ENCODE results near the gene CPHXL2. TPM values are rescaled to one million over a fixed set of nuclear protein-coding genes. Genes with fewer than 3 reads are reported as not detected.

CPHXL2 gene
- total and polyA plus RNA-seq, 2 donors (not counting 1 experiment from before 2014, with no cell fraction given), result not detected

DNA sequence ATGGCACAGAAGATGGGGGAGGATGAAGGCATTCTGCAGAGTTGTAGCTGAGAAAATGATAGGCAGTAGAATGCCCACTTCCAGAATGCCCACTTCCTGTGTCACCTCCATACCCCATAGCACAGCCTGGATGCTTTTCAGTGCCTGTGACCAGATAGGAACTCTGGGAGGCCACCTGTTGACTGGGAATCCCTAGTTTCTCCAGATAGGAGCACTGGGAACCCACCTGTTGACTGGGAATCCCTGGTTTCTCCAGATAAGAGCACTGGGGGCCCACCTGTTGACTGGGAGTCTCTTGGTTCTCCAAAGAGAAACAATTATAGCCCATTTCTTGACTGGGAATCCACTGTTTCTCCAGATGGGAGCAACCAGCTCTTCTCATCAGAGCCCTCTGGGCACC lies 37.9 kb upstream of the CPHXL2 start:
- H3K27ac ChIP-seq (ENCODE audit: insufficient read depth, low read length), result no peak overlapping the region
- H3K4me1 ChIP-seq (ENCODE audit: control insufficient read depth, extremely low read depth, insufficient read depth, low read length), result no peaks in the 10 kb centered on the region
- no peak for DNase-seq (ENCODE audit: low read depth in 2 of 2)
- H2AFZ ChIP-seq (ENCODE audit: low read length), result no peak overlapping the region
- no peaks in the 10 kb centered on the region for H3K36me3 ChIP-seq (ENCODE audit: control insufficient read depth, insufficient read depth, low read length)
- no peak overlapping the region for H3K4me2 ChIP-seq (ENCODE audit: extremely low read depth, insufficient read depth, low read length)
- H3K79me2 ChIP-seq (ENCODE audit: control insufficient read depth, insufficient read depth, low read length), result no peaks in the 10 kb centered on the region
- TF ChIP-seq, protein P1, sequence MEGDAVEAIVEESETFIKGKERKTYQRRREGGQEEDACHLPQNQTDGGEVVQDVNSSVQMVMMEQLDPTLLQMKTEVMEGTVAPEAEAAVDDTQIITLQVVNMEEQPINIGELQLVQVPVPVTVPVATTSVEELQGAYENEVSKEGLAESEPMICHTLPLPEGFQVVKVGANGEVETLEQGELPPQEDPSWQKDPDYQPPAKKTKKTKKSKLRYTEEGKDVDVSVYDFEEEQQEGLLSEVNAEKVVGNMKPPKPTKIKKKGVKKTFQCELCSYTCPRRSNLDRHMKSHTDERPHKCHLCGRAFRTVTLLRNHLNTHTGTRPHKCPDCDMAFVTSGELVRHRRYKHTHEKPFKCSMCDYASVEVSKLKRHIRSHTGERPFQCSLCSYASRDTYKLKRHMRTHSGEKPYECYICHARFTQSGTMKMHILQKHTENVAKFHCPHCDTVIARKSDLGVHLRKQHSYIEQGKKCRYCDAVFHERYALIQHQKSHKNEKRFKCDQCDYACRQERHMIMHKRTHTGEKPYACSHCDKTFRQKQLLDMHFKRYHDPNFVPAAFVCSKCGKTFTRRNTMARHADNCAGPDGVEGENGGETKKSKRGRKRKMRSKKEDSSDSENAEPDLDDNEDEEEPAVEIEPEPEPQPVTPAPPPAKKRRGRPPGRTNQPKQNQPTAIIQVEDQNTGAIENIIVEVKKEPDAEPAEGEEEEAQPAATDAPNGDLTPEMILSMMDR (conservative IDR thresholded peaks at IDR 0.05 in 1 of 2, IDR thresholded peaks at IDR 0.05 in 1 of 2; ENCODE audit: low read depth in 1 of 2, low read length in 2 of 2), result no peak
- TF ChIP-seq EZH2 (IDR thresholded peaks at IDR 0.05; ENCODE audit: low read length, missing control alignments), result no peak
- no peak overlapping the region for H3K9ac ChIP-seq (ENCODE audit: insufficient read depth, low read length)
- H3K9me3 ChIP-seq (ENCODE audit: control insufficient read depth, insufficient read depth, low read depth, low read length), result no peaks in the 10 kb centered on the region
- no peaks in the 10 kb centered on the region for H3K27me3 ChIP-seq (ENCODE audit: control insufficient read depth, insufficient read depth, low read length)
- H4K20me1 ChIP-seq (ENCODE audit: control insufficient read depth, extremely low read depth, insufficient read depth, low read length), result no peaks in the 10 kb centered on the region
- H3K4me3 ChIP-seq (replicated peaks in 1 of 4; ENCODE audit: control extremely low read depth in 1 of 4, insufficient read depth in 1 of 4, low read depth in 3 of 4, low read length in 4 of 4), result no peak overlapping the region

DNA sequence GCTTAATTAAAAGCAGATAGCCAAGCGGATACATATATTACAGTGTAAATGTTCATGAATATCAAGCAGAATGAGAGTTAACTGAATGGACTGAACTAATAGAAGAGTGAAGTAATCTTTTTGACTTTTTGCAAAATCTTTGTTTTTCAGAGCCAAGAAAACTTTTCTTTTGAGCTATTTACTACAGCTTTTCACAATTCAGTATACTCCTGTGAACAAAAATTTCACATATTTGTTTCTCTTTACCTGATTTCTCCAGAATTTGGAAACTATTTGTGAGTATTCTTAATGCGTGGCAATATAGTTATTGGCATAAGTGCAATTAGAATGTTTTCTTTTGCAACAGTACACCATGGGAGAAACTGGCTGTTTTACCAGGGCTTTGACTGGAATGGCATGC lies 33.5 kb upstream of the CPHXL2 start:
- H3K4me2 ChIP-seq (ENCODE audit: extremely low read depth, insufficient read depth, low read length), result no peak overlapping the region
- TF ChIP-seq, protein P1 (conservative IDR thresholded peaks at IDR 0.05 in 1 of 2, IDR thresholded peaks at IDR 0.05 in 1 of 2; ENCODE audit: low read depth in 1 of 2, low read length in 2 of 2), result no peak
- TF ChIP-seq EZH2 (IDR thresholded peaks at IDR 0.05; ENCODE audit: low read length, missing control alignments), result no peak
- no peak overlapping the region for H2AFZ ChIP-seq (ENCODE audit: low read length)

DNA sequence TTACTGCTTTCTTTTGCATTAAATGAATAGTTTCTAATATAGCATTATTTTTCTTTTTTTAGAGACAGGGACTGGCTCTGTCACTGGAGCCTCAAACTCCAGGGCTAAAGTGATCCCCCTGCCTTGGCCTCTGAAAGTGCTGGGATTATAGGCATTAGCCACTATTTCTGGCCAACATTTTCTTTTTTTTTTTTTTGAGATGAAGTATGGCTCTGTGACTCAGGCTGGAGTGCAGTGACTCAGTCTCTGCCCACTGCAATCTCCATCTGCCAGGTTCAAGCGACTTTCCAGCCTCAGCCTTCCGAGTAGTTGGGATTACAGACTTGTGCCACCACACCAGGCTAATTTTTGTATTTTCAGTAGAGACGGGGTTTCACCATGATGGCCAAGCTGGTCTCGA lies 26.5 kb upstream of the CPHXL2 start:
- no peak overlapping the region for H3K4me3 ChIP-seq (replicated peaks in 1 of 4; ENCODE audit: control extremely low read depth in 1 of 4, insufficient read depth in 1 of 4, low read depth in 3 of 4, low read length in 4 of 4)
- H3K79me2 ChIP-seq (ENCODE audit: control insufficient read depth, insufficient read depth, low read length), result no peaks in the 10 kb centered on the region
- H3K27ac ChIP-seq (ENCODE audit: insufficient read depth, low read length), result no peak overlapping the region
- H3K9ac ChIP-seq (ENCODE audit: insufficient read depth, low read length), result no peak overlapping the region
- no peaks in the 10 kb centered on the region for H4K20me1 ChIP-seq (ENCODE audit: control insufficient read depth, extremely low read depth, insufficient read depth, low read length)
- no peak overlapping the region for H2AFZ ChIP-seq (ENCODE audit: low read length)
- peak; percentile 5 to 52 for DNase-seq (ENCODE audit: low read depth in 2 of 2)
- TF ChIP-seq, protein P1 (conservative IDR thresholded peaks at IDR 0.05 in 1 of 2, IDR thresholded peaks at IDR 0.05 in 1 of 2; ENCODE audit: low read depth in 1 of 2, low read length in 2 of 2), result no peak
- TF ChIP-seq EZH2 (IDR thresholded peaks at IDR 0.05; ENCODE audit: low read length, missing control alignments), result no peak
- no peaks in the 10 kb centered on the region for H3K9me3 ChIP-seq (ENCODE audit: control insufficient read depth, insufficient read depth, low read depth, low read length)
- no peaks in the 10 kb centered on the region for H3K27me3 ChIP-seq (ENCODE audit: control insufficient read depth, insufficient read depth, low read length)
- no peak overlapping the region for H3K4me2 ChIP-seq (ENCODE audit: extremely low read depth, insufficient read depth, low read length)
- no peaks in the 10 kb centered on the region for H3K4me1 ChIP-seq (ENCODE audit: control insufficient read depth, extremely low read depth, insufficient read depth, low read length)
- H3K36me3 ChIP-seq (ENCODE audit: control insufficient read depth, insufficient read depth, low read length), result no peaks in the 10 kb centered on the region

More for the DNA sequence above, 33.5 kb upstream of the CPHXL2 start:
- H3K27ac ChIP-seq (ENCODE audit: insufficient read depth, low read length), result no peak overlapping the region
- no peaks in the 10 kb centered on the region for H3K9me3 ChIP-seq (ENCODE audit: control insufficient read depth, insufficient read depth, low read depth, low read length)
- no peaks in the 10 kb centered on the region for H3K79me2 ChIP-seq (ENCODE audit: control insufficient read depth, insufficient read depth, low read length)
- no peak for DNase-seq (ENCODE audit: low read depth in 2 of 2)
- no peak overlapping the region for H3K9ac ChIP-seq (ENCODE audit: insufficient read depth, low read length)
- H4K20me1 ChIP-seq (ENCODE audit: control insufficient read depth, extremely low read depth, insufficient read depth, low read length), result no peaks in the 10 kb centered on the region
- H3K4me1 ChIP-seq (ENCODE audit: control insufficient read depth, extremely low read depth, insufficient read depth, low read length), result no peaks in the 10 kb centered on the region
- no peaks in the 10 kb centered on the region for H3K36me3 ChIP-seq (ENCODE audit: control insufficient read depth, insufficient read depth, low read length)
- H3K27me3 ChIP-seq (ENCODE audit: control insufficient read depth, insufficient read depth, low read length), result no peaks in the 10 kb centered on the region
- no peak overlapping the region for H3K4me3 ChIP-seq (replicated peaks in 1 of 4; ENCODE audit: control extremely low read depth in 1 of 4, insufficient read depth in 1 of 4, low read depth in 3 of 4, low read length in 4 of 4)
